OCI-M1 (cell line): Measurements from ENCODE around the gene C1S.
"Not testable (repeated sequence)": the region's sequence is repeated elsewhere in the genome, so short reads cannot be mapped to it uniquely, and the experiment has no call there.

Experiments used
- DNase-seq: peaks from one replicate; lab custom pipeline; 2025; lab: John Stamatoyannopoulos, UW

The C1S gene

GRCh38 chr12:7103837-7104584 lies 43.5 kb downstream of the C1S start:
- DNase-seq: no peak

- DNase-seq: no peak
These were observed 45.6 kb downstream of the C1S start for GRCh38 chr12:7106082-7106481.

DNA sequence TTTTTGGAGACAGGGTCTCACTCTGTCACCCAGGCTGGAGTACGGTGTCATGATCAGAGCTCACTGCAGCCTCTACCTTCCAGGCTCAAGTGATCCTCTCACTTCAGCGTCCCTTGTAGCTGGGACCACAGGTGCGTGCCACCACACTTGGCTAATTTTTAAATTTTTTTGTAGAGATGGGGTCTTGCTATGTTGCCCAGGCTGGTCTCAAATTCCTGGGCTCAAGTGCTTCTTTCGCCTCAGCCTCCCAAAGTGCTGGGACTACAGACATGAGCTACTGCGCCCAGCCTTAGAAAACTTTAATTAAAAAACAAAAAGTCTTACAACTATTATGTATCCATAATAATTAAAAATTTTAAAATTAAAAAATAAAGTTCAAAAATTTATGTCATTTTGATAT lies 46.7 kb downstream of the C1S start:
- DNase-seq: not testable (repeated sequence)

DNA sequence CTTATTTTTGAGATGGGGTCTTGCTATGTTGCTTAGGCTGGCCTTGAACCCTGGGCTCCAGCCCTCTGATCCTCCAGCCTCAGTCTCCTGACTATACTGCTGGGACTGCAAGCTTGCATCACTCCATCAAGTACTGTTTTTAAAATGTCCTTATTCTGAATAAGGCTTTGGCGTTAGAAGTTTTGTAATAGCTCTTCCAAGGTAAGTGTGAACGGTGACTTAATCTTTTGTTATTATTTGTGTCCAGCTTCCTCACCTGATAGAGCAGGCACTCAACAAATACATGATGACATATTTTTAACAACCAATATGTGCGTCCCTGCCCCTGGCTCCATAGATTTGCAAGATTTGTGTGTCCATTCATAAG lies 47.1 kb downstream of the C1S start:
- peak; percentile 57 for DNase-seq

- DNase-seq: peak; percentile 85
These were observed 47.7 kb downstream of the C1S start for GRCh38 chr12:7108003-7108795.

DNA sequence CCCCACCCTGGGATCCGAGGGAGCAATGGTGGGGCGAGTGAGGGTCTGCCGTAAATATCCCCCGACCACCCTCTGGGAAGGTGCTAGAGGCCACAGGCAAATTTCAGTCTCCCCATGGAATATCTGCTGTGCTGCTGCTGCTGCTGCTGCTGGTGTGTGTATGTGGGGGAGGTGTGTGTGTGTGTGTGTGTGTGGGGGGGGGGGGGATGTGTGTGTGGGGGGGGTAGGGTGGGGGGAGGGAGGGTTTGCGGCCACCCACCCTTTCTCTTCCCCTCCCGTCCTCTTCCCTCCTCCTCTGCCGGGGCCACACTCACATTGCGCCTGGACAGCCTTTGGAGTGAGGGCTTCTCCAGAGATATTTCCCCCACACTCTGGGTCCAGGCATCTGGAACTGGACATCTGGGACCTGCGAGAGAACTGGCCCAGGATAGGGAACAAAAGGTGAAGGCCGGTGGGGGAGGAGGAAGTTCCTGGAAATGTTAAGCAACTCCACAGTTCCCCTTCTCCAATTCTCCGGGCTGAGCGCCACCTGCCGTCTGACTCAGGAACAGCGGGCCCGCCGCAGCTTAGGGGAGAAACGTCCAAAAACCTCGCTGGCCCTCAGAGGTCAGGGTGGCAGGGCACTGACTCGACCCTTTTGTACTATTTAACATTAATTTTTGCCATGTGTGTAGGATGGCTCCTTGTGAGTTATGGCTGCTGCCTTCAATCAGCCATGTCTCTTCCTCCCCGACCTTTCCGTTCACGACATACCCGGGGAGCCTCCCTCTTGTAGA lies 48.5 kb downstream of the C1S start, which contains the start of gene C1RL:
C1RL (minus strand) TSS at position 419 of the 776 bp plus-strand sequence; CDS start at position 385, 34 bp downstream.
- DNase-seq: peak; percentile 96

GRCh38 chr12:7109572-7109920 lies 49.0 kb downstream of the C1S start:
- DNase-seq: no peak

GRCh38 chr12:7110661-7111060 lies 50.1 kb downstream of the C1S start:
- no peak for DNase-seq

- no peak for DNase-seq
These were observed 51.5 kb downstream of the C1S start for GRCh38 chr12:7112041-7112440.

GRCh38 chr12:7113389-7113871 lies 52.9 kb downstream of the C1S start:
- peak; percentile 72 for DNase-seq

DNA sequence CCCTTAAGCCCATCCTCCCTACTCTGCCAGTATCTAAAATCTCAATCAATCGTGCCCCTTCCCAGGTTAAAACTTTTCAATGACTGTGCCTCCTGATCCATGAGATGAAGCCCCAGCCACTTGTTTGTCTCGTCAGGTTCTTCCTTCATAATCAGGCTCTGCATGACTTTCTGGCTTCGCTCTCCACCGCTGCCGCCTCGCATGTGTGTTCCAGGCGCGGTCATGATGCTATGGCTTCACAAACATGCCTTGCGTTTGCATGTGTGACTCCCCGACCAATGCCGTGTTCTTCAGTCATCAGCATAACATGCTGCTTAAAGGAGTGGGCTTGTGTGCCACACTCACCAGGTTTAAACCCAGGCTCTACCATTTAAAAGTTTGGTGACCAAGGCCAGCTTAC lies 53.5 kb downstream of the C1S start:
- DNase-seq: no peak

DNA sequence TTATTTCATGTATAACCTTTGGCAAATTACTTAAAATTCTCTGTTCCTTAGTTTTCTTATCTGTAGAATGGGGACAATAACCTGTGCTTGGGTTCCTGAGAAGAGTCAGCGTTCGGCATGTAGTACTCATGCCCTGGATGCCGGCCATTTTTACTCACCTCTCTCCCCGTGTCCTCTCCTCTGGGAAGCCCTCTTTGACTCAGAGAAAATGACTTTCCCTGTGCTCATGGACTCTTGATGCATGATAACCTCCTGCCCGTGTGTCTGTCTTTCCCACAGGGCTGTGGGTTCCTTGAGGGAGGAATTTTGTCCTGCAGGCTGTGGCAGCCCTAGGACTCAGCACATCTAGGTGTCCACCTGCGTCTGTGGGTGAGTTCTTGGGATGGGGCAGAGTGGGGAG lies 54.3 kb downstream of the C1S start:
- no peak for DNase-seq

DNA sequence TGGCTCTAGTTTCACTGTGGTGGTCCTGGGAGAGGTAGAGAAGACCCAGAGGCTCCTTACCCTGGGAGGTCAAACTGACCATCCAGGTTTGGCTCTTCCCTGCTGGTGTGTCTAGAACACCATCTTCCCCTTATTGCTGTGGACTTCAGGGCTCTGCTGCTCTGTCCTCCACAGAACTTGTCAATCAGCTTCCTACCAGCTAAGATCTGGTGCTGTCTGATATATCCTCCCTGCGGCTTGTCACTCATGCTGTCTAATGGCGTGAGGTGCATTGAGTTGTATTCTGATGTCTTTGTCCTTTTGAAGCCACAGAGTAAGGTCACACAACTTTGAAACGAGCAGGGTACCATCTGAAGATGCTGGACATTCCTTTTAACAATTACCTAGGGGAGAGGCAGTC lies 55.7 kb downstream of the C1S start:
- no peak for DNase-seq

DNA sequence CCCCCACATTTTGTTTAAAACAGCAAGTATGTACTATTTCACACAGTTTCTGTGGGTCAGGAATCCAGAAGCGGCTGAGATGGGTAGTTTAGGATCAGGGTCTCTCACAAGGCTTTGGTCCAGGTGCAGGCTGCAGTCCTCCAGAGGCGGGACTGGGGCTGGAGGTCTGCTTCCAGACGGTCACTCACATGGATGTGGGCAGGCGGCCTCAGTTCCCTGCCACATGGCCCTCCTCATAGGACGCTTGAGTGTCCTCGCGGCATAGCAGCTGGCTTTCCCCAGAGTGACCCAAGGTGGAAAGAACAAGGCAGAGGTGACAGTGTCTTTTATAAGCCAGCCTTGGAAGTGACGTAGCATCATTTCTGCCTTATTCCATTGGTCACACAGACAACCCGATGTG lies 56.4 kb downstream of the C1S start:
- no peak for DNase-seq

GRCh38 chr12:7117670-7118069 lies 57.2 kb downstream of the C1S start:
- DNase-seq: no peak

DNA sequence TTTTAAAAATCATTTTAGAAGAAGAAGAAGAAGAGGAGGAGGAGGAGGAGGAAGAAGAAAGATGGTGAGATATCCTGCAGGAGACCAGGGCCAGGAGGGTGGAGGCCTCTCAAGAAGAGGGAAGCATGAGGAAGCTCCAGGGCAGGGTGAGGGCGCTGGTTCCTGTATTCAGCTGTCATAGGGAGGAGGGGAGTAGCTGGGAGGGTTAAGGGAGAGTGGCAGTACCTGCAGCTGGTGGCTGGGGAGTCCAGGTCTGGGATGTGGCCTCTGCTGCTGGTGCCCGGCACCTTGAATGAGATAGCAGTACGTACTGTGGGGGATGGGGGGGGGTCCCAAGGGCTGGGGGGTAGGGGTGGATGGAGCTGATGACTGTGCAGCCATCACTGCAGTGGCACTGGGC lies 58.4 kb downstream of the C1S start:
- peak; percentile 59 for DNase-seq

- DNase-seq: no peak
These were observed 59.6 kb downstream of the C1S start for GRCh38 chr12:7120166-7120565.
